Mesothelial cell of epicardium (in vitro differentiated cells): ENCODE measurements around the gene TOM1. TPM values are rescaled to one million over a fixed set of nuclear protein-coding genes. Genes with fewer than 3 reads are reported as not detected.

ENCODE experiments used
- DNase-seq, 2 experiments: peaks; one replicate each; pipeline ENCODE4 v3.0.0; 2021; ENCODE audit warnings: low spot score in 2 of 2; ENCODE audit not compliant: unreplicated experiment in 2 of 2
- H3K27ac Mint-ChIP-seq: 2 replicates; pipeline ENCODE4 v1.8.0; 2021; ENCODE audit warnings: mixed read lengths
- H3K27me3 Mint-ChIP-seq: 2 replicates; pipeline ENCODE4 v1.8.0; 2021; ENCODE audit warnings: low read depth, mixed read lengths
- H3K36me3 Mint-ChIP-seq: 2 replicates; pipeline ENCODE4 v1.8.0; 2021; ENCODE audit warnings: mixed read lengths
- H3K4me1 Mint-ChIP-seq: 2 replicates; pipeline ENCODE4 v1.8.0; 2021; ENCODE audit warnings: mixed read lengths
- H3K4me3 Mint-ChIP-seq: 2 replicates; pipeline ENCODE4 v1.8.0; 2021; ENCODE audit warnings: mild to moderate bottlenecking, moderate library complexity, mixed read lengths
- H3K9me3 Mint-ChIP-seq: 2 replicates; pipeline ENCODE4 v1.8.0; 2021; ENCODE audit warnings: mixed read lengths
- CTCF ChIP-seq: fragments of 200-600 bp; sonication (generic); IDR thresholded peaks from one replicate; pipeline ENCODE4 v1.5.0; 2021; ENCODE audit warnings: antibody characterized with exemption; ENCODE audit not compliant: unreplicated experiment
- total RNA-seq: library from RNA; stranded (reverse); gene quantifications from 3 replicates; pipeline ENCODE4 v1.2.1, GENCODE V29; 2021

The TOM1 gene
- total RNA-seq, 1 donor from 2014 or later = 41.4 TPM

GRCh38 chr22:35275580-35275979, 24.1 kb upstream of the TOM1 start:
- Mint-ChIP-seq H3K27ac (no peak overlapping the region), H3K9me3 (no peaks in the 10 kb centered on the region), H3K36me3 (peaks cover 41% of the 10 kb centered on the region), H3K27me3 (no peaks in the 10 kb centered on the region), H3K4me1 (no peaks in the 10 kb centered on the region), H3K4me3 (no peak overlapping the region)
- TF ChIP-seq CTCF = no peak
- no peak for DNase-seq

- Mint-ChIP-seq H3K27me3 (no peaks in the 10 kb centered on the region), H3K4me1 (no peaks in the 10 kb centered on the region), H3K9me3 (no peaks in the 10 kb centered on the region), H3K36me3 (peaks cover 42% of the 10 kb centered on the region), H3K27ac (no peak overlapping the region), H3K4me3 (no peak overlapping the region)
- DNase-seq = no peak
- no peak for TF ChIP-seq CTCF
These were observed 23.7 kb upstream of the TOM1 start for GRCh38 chr22:35276019-35276418.

- Mint-ChIP-seq H3K4me3 (no peak overlapping the region), H3K4me1 (no peaks in the 10 kb centered on the region), H3K27me3 (no peaks in the 10 kb centered on the region), H3K36me3 (peaks cover 36% of the 10 kb centered on the region), H3K27ac (no peak overlapping the region), H3K9me3 (no peaks in the 10 kb centered on the region)
- no peak for DNase-seq
- TF ChIP-seq CTCF = no peak
These were observed 11.6 kb upstream of the TOM1 start for GRCh38 chr22:35288116-35288515.

- no peak for DNase-seq
- no peak overlapping the region for H3K4me3 Mint-ChIP-seq
- no peaks in the 10 kb centered on the region for H3K27me3 Mint-ChIP-seq
- peaks cover 32% of the 10 kb centered on the region for H3K36me3 Mint-ChIP-seq
- H3K4me1 Mint-ChIP-seq = no peaks in the 10 kb centered on the region
- H3K9me3 Mint-ChIP-seq = no peaks in the 10 kb centered on the region
- no peak overlapping the region for H3K27ac Mint-ChIP-seq
- no peak for TF ChIP-seq CTCF
These were observed 6.9 kb upstream of the TOM1 start for GRCh38 chr22:35292786-35293185.

GRCh38 chr22:35296051-35296450, 3.6 kb upstream of the TOM1 start:
- no peak overlapping the region for H3K4me3 Mint-ChIP-seq
- H3K9me3 Mint-ChIP-seq = no peaks in the 10 kb centered on the region
- no peak for TF ChIP-seq CTCF
- no peaks in the 10 kb centered on the region for H3K27me3 Mint-ChIP-seq
- DNase-seq = no peak
- H3K27ac Mint-ChIP-seq = no peak overlapping the region
- H3K4me1 Mint-ChIP-seq = peaks cover 5% of the 10 kb centered on the region
- H3K36me3 Mint-ChIP-seq = peaks cover 22% of the 10 kb centered on the region

- no peaks in the 10 kb centered on the region for H3K9me3 Mint-ChIP-seq
- peaks cover 11% of the 10 kb centered on the region for H3K4me1 Mint-ChIP-seq
- no peak for DNase-seq
- H3K27me3 Mint-ChIP-seq = no peaks in the 10 kb centered on the region
- TF ChIP-seq CTCF = no peak
- H3K4me3 Mint-ChIP-seq = peak overlapping the region; percentile 89
- peaks cover 6% of the 10 kb centered on the region for H3K36me3 Mint-ChIP-seq
- H3K27ac Mint-ChIP-seq = peak overlapping the region; percentile 90
These were observed 449 bp upstream of the TOM1 start for GRCh38 chr22:35299217-35299672.
